GM21367 (cell line): ENCODE data around the gene PLIN4.
"Not testable (repeated sequence)": the region's sequence is repeated elsewhere in the genome, so short reads cannot be mapped to it uniquely, and the experiment has no call there.

Experiments used
- ATAC-seq: cut with Tn5 transposase; IDR thresholded peaks from one replicate; pipeline ENCODE4 v1.9.1; 2021; ENCODE audit not compliant: unreplicated experiment

Gene PLIN4

DNA sequence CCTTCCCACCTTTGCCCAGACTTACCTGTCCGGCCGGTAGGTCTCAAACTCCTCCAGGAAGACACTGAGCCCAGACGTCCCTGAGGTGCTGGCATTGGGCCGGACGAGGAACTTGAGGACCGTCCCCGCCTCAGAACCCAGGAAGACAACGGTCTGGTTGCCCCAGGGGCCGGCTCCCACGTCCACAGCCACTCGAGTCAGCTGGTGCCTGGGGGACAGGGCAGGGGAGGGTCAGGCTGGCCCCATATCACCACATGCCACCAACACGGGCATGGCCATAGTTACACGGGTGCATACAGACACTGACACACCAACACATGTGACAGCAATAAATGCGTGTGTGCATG, 29.9 kb upstream of the PLIN4 start:
- ATAC-seq: no peak

DNA sequence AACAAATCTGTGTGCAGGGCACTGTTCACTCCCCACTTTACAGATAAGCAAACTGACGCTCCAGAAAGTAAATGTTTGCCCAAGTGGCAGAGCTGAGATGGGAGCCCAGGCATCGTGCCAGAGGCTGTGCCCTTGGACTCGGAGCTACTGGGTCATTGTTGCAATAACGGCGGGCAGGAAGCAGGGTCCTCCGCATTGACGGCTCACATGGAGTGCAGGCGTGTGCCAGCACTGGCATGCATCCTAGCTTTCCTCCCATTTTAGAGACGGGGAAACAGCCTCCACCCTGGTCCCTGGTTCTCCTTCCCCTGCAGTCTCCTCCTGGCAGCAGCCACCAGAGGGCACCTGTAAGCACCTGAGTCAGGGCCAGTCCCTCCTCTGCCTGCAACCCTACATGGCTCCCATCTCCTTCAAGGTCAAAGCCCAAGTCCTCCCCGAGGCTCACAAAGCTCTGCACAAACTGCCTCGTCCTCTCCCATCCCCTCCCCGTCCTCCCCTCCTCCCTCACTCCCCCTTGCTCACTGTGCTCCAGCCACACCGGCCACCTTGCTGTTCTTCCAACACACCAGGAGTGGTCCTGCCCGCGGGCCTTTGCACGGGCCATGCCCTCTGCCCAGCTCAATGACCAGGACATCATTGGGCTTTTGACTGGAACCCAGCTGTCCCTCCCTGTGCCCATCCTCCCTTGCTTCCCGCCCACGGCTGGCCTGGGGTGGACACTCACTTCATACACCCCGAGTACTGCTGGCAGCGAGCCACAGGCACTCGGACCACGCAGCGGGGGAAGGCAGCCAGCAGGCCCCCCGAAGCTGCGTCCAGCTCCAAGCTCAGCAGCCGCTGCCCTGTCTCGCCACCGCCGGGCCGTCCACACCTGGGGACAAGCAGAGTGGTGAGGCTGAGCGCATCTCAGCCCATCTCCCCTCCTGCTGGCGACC, 29.3 kb upstream of the PLIN4 start:
- no peak for ATAC-seq

GRCh38 chr19:4543842-4544647, 25.8 kb upstream of the PLIN4 start:
- ATAC-seq: no peak

DNA sequence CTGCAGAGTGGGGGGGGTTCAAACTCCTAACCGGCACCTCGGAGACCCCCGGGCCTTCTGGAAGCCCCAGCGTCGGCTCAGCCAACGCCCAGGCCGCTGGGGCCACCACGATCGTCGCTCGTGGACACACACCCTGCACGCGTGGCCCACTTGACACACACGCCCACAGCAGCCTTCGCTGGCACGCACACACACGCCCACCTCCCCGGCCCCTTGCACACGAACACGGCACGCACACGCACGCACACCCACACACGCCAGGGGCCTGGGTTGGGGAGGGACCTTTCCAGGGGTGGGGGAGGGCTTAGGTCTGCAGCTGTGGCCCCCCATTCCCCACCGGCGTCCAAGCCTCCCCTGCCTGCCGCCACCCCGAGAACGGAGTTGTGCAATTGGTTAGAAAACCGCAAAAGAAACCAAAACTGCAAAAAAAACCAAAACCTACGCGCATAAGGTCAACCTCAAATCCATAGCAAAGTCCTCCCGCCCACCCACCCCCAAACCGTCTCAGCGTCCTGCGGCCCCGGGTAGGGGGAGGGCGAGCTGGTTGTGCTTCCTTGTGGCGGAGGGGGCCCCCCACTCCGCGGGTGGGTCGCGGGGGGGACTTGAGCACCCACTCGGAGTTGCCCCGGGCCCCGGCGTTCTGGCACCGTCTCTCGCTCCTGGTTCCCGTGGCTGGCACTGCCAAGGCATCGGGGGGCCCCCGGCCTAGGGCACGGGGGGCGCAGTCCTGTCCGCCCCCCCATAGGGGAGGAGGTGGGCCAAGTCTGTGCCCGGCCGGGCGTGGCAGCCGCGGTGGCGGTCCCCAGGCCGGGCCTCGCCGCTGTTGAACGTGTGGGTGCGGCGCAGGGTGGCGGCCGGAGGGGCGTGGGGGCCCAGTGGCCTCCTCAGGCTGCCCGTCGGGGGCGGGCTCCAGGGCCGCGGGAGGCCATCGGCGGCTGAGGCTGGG, 24.9 kb upstream of the PLIN4 start:
- no peak for ATAC-seq

- not testable (repeated sequence) for ATAC-seq
Measured at GRCh38 chr19:4541806-4542145, 23.5 kb upstream of the PLIN4 start.

DNA sequence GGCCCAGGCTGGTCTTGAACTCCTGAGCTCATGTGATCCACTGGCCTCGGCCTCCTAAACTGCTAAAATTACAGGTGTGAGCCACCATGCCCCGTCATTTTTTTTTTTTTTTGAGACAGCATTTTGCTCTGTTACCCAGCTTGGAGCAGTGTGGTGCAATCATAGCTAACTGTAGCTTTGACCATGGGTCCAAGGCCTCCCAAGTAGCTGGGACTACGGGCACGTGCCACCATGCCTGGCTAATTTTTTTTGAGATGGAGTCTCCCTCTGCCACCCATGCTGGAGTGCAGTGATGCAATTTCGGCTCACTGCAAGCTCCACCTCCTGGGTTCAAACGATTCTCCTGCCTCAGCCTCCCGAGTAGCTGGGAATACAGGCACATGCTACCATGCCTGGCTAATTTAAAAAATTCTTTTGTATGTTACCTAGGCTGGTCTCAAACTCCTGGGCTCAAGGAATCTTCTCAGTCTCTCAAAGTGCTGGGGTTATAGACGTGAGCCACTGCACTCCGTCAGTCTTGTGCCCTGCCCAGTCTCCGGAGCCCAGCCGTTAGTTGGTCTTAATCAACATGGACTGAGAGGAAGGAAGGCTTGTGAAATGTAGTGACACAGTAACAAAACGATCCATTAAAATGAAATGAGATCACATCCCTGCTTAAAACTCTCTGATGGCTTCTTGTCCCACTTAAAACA, 23.0 kb upstream of the PLIN4 start:
- ATAC-seq: no peak

- no peak for ATAC-seq
Measured at GRCh38 chr19:4539693-4540581, 21.7 kb upstream of the PLIN4 start, which contains the start of gene LRG1. Gene LRG1, minus strand, starts transcription at chr19:4540036. Its CDS starts 23 bp downstream, at chr19:4540013.

GRCh38 chr19:4539169-4539692, 20.9 kb upstream of the PLIN4 start:
- ATAC-seq: no peak

DNA sequence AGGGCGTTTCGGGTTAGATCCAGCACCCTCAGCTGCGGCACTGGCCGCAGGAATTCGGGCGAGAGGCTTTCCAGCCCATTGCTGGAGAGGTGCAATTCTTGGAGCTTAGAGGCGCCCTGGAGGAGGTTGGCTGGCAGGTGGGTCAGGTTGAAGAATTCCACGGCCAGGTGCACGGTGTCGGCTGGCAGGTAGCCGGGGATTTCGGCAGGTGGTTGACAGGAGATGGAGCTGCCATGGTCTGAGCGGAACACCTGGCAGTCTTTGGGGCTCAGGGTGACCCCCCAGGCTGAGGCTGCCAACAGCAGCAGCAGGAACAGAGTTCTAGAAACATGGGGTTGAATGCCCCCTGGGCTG, 20.3 kb upstream of the PLIN4 start:
- no peak for ATAC-seq

DNA sequence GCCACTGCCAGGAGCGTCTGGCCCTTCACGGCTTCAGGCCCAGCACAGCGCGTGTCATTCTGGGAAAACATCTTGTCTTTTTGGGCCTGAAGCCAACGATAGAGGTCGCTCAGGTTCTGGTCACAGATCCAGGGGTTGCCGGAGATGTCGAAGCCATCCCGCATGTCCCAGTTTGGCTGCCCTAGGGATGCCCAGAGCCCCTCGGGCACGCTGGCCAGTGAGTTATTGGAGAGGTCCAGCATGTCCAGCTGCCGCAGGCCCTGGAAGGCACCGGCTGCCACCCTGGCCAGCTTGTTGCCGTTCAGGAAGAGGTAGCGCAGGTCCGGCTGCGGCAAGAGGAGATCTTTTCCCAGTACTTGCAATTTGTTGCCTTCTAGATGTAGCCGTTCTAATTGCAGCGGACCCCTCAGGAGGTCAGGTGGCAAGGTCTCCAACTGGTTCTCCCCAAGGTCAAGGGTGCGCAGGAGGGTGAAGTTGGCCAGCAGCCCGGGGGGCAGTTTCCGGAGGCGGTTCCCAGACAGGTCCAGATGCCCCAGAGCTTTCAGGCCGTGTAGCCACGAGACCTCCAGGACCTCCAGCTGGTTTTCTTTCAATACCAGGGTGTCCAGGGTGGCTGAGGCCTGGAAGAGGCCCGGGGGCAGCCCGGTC, 19.8 kb upstream of the PLIN4 start:
- no peak for ATAC-seq

DNA sequence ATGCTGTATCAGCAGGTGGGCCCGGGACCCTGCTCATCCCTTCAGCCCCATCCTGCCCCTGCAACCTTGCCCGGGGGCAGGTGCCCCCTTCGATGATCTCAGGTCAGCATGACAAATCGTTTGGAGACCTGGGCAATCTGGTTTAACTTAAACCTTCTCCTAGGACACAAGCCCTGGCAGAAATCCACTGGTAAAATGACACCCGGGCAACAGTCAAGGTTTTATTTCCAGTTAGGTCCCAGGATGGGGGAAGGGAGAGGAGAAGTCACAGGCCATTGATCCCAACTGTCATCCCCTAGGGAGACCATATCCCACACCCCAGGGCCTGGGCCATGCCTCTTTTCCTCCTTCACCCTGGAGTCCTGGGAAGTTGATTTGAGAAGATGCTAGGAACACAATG, 18.5 kb upstream of the PLIN4 start:
- ATAC-seq: no peak

- ATAC-seq: no peak
Measured at GRCh38 chr19:4534836-4535658, 16.8 kb upstream of the PLIN4 start, which contains the start of gene PLIN5. Gene PLIN5, minus strand, starts transcription at chr19:4535224. Its CDS starts 1,150 bp downstream, at chr19:4534074.

GRCh38 chr19:4533835-4534424, 15.6 kb upstream of the PLIN4 start:
- ATAC-seq: no peak

- ATAC-seq: no peak
Measured at GRCh38 chr19:4533334-4533733, 15.0 kb upstream of the PLIN4 start.

- ATAC-seq: no peak
Measured at GRCh38 chr19:4531562-4532165, 13.4 kb upstream of the PLIN4 start.

DNA sequence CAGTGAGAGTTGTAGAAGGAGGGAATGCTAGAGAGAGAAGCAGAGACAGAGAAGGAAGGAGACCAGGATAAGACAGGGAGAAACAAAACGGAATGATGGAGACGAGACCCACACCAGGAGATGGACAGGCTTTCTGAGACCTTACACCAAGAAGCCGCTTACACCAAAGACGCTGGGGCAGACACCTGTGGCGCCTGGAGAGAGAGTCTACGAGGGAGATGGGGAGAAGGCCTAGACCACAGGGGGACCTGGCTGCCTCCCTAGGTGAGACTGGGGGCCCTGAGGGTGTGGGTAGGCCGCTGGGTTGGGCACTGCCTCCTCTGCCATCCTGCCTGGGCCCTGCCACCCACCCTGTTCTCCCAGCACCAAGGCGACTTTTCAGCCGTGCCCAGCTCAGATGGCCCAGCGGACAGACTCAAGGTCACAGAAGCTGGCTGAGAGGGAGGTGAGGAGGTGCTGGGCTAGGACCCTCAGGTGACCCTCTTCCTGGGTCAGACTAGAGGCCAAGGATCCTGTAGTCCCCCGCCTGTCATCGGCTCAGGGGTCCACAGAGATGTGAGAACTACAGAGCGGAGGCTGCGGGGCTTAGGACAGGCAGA, 11.7 kb upstream of the PLIN4 start:
- no peak for ATAC-seq

DNA sequence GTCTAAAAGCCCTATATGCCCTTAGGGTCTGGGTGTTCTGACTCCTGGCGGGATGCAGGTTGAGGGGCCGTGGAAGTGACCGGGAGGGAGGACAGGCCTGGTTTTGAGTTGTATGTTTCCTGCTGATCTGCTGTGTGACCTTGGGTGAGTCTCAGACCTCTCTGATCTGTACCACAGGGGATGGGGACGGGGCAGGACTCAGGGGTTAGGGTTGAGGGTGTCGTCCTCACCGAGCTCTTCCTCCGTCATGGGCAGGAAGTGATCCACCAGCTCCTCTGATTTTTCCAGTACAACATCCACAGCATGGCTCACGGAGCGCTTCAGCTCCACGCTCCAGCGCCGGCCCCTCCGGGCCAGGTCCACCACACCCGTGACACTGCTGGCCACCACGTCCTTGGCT, 10.6 kb upstream of the PLIN4 start:
- no peak for ATAC-seq
